GM23248 (cell line): ENCODE data around the gene TTR. TPM values are rescaled to one million over a fixed set of nuclear protein-coding genes. Genes with fewer than 3 reads are reported as not detected.

ENCODE experiments used
- DNase-seq: peaks from one replicate; pipeline ENCODE4 v3.0.0-alpha.2; 2015
- H2AFZ ChIP-seq: fragments of 200-600 bp; sonication (generic); 2 replicates; pipeline ENCODE4 v1.6.1; 2016; ENCODE audit warnings: antibody characterized with exemption
- H3F3A ChIP-seq: fragments of 200-600 bp; sonication (generic); 2 replicates; pipeline ENCODE4 v1.6.1; 2016; ENCODE audit warnings: mild to moderate bottlenecking, antibody characterized with exemption, mixed run types; ENCODE audit not compliant: insufficient read depth
- H3K27ac ChIP-seq: fragments of 200-600 bp; sonication (generic); 2 replicates; pipeline ENCODE4 v1.5.1; 2016; ENCODE audit warnings: mild to moderate bottlenecking
- H3K27me3 ChIP-seq: fragments of 200-600 bp; sonication (generic); replicated peaks from 2 replicates; pipeline ENCODE4 v1.6.1; 2016; ENCODE audit warnings: mild to moderate bottlenecking; ENCODE audit not compliant: insufficient read depth
- H3K36me3 ChIP-seq: fragments of 200-600 bp; sonication (generic); 2 replicates; pipeline ENCODE4 v1.6.1; 2016; ENCODE audit warnings: low read depth, mild to moderate bottlenecking
- H3K4me1 ChIP-seq: fragments of 200-600 bp; sonication (generic); 2 replicates; pipeline ENCODE4 v1.6.1; 2016; ENCODE audit warnings: mild to moderate bottlenecking; ENCODE audit not compliant: insufficient read depth
- H3K4me2 ChIP-seq: fragments of 200-600 bp; sonication (generic); one replicate; pipeline ENCODE4 v1.6.1; 2016; ENCODE audit warnings: mild to moderate bottlenecking; ENCODE audit not compliant: unreplicated experiment
- H3K4me3 ChIP-seq: fragments of 200-600 bp; sonication (generic); 2 replicates; pipeline ENCODE4 v1.5.1; 2016; ENCODE audit warnings: mild to moderate bottlenecking
- H3K79me2 ChIP-seq: fragments of 200-600 bp; sonication (generic); 2 replicates; pipeline ENCODE4 v1.6.1; 2016; ENCODE audit warnings: mild to moderate bottlenecking; ENCODE audit not compliant: insufficient read depth
- H3K9ac ChIP-seq: fragments of 200-600 bp; sonication (generic); 2 replicates; pipeline ENCODE4 v1.6.1; 2016; ENCODE audit warnings: mild to moderate bottlenecking
- H3K9me2 ChIP-seq: fragments of 200-600 bp; sonication (generic); 2 replicates; pipeline ENCODE4 v1.6.1; 2016; ENCODE audit warnings: mixed run types, mild to moderate bottlenecking, moderate library complexity; ENCODE audit not compliant: insufficient read depth
- H3K9me3 ChIP-seq: fragments of 200-600 bp; sonication (generic); one replicate; pipeline ENCODE4 v1.6.1; 2017; ENCODE audit warnings: low read depth
- H4K20me1 ChIP-seq: fragments of 200-600 bp; sonication (generic); 2 replicates; pipeline ENCODE4 v1.6.0; 2016; ENCODE audit not compliant: insufficient read depth
- EZH2 ChIP-seq: fragments of 200-600 bp; sonication (generic); IDR thresholded peaks from 2 replicates; pipeline ENCODE4 v1.6.1; 2018; ENCODE audit warnings: antibody characterized with exemption, mild to moderate bottlenecking; ENCODE audit not compliant: insufficient read depth, poor library complexity, severe bottlenecking
- EZH2phosphoT487 ChIP-seq: fragments of 200-600 bp; sonication (generic); IDR thresholded peaks from 2 replicates; pipeline ENCODE4 v1.6.1; 2018; ENCODE audit warnings: antibody characterized with exemption, moderate library complexity, mild to moderate bottlenecking, low read depth; ENCODE audit not compliant: insufficient read depth
- WGBS, 2 experiments: methylation state at CpG; one replicate each; pipeline ENCODE4 v1.1.6; 2015 to 2017; ENCODE audit warnings: low lambda C conversion rate in 2 of 2, low coverage in 1 of 2; ENCODE audit errors: missing lambda C conversion rate in 2 of 2; 5-methylcytosine and 5-hydroxymethylcytosine counted together
- in situ Hi-C: fragments of 300-500 bp; cut with MboI; formaldehyde crosslinking; loops from 2 replicates; pipeline ENCODE4 v1.15.0; 2020
- polyA plus RNA-seq: library from polyadenylated mRNA; unstranded; fragments of >200 nt; fragmentation: Nextera tagmentation; extraction: Ambion mirVana; gene quantifications from 2 replicates; pipeline ENCODE4 v1.2.1, GENCODE V29; 2016
- total RNA-seq: library from RNA; depleted of rRNA; stranded (reverse); fragments of >200 nt; shearing (Covaris generic); gene quantifications from 2 replicates; pipeline ENCODE4 v1.2.3, GENCODE V29; 2014

The TTR gene
- total and polyA plus RNA-seq, 2 experiments from 2014 or later, result not detected

DNA sequence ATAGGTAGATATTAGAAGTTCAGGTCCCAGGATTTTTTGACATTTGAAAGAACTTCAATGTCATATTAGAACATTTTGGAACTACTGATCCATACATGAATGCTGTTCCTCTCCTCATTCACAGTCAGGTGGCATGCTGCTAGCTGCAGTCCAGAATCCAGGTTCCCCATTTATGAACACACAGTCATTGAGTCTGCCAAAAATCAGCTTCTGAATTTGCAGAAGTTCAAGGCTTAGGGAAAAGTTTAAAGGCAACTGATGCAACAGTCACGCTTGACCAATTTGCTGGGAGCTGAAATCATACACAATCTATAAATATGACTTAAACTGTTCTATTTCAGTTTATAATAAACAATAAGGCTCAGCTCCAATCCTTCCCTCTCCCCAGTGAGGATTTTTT lies 17.3 kb upstream of the TTR start:
- no peak overlapping the region for H3K4me3 ChIP-seq
- no peaks in the 10 kb centered on the region for H3K79me2 ChIP-seq
- no peak overlapping the region for H3K27ac ChIP-seq
- H3F3A ChIP-seq, result no peaks in the 10 kb centered on the region
- H3K9me2 ChIP-seq, result no peaks in the 10 kb centered on the region
- in situ Hi-C loops, result loop anchor here (25.0 kb wide), 1 partner anchor 388 kb away; no protein-coding TSS in a partner anchor
- H4K20me1 ChIP-seq, result no peaks in the 10 kb centered on the region
- 43 to 45% methylated on average over 1 of the region's 1 CpG for WGBS, 2 experiments
- H3K36me3 ChIP-seq, result no peaks in the 10 kb centered on the region
- no peak overlapping the region for H2AFZ ChIP-seq
- no peaks in the 10 kb centered on the region for H3K9me3 ChIP-seq
- no peak overlapping the region for H3K9ac ChIP-seq
- no peaks in the 10 kb centered on the region for H3K27me3 ChIP-seq
- H3K4me1 ChIP-seq, result no peaks in the 10 kb centered on the region
- no peak for TF ChIP-seq EZH2
- no peak for TF ChIP-seq EZH2phosphoT487
- no peak for DNase-seq
- no peak overlapping the region for H3K4me2 ChIP-seq

DNA sequence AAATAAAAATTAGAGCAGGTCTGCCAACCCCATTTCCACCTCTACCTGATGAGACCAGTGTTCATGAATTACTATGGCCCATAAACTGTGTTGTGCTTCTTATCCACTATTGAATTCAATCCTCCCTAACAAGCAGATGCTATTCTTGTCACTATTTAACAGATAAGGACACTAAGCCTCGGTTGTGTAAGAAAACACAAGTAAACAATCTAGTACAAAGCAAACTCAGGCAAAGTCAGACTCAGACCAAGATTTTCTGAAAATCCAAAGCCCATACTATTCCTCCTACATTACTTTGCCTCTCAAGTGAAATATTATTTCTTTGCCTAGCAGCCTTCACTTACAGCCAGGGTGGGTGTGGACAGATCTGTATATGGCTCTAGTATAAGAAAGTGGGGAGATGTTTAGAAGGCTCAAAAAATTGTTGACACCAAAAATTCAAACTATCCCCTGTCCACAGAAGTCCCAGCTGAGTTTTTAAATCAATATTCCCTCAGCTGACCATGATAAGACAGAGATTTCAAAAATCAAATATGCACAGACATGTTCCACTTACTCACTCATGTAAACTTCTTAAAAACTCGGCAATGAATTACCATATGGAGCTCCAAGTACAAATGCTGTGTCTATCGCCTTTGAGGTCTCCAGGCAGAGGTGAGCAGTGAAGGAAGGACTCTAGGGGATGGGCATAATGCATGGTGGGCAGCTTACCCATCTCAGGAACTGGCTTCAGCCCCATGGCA lies 16.0 kb upstream of the TTR start:
- no peak overlapping the region for H3K4me2 ChIP-seq

DNA sequence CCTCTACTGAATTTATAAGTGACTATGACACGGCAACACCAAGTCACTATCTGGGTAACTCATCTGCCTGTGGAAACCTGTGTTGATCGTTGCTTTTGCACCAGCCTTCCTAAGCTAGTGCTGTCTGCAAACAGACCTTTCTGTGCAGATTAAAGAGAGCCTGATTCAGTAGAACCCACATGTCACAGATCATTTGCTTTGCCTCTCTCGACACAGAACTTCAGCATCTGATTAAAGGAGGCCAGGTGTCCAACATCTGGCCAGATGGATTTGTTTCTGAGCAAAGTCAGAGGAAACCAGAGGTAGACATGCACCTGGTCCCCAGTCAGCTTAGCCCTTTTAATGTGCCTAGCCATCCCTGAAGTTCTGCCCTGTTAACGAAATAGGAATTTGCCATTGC lies 15.0 kb upstream of the TTR start:
- no peak overlapping the region for H3K27ac ChIP-seq
- no peak overlapping the region for H2AFZ ChIP-seq
- 13 to 17% methylated on average over 4 of the region's 4 CpGs for WGBS, 2 experiments
- no peaks in the 10 kb centered on the region for H3K27me3 ChIP-seq
- no peak for TF ChIP-seq EZH2
- no peak for TF ChIP-seq EZH2phosphoT487
- no peak overlapping the region for H3K9ac ChIP-seq
- no peak for DNase-seq
- H3K4me1 ChIP-seq, result no peaks in the 10 kb centered on the region
- no peaks in the 10 kb centered on the region for H3K36me3 ChIP-seq
- H3K4me3 ChIP-seq, result no peak overlapping the region
- H3K9me3 ChIP-seq, result no peaks in the 10 kb centered on the region
- no peaks in the 10 kb centered on the region for H3K9me2 ChIP-seq
- in situ Hi-C loops, result no loop called here
- H3K79me2 ChIP-seq, result no peaks in the 10 kb centered on the region
- no peaks in the 10 kb centered on the region for H4K20me1 ChIP-seq
- H3F3A ChIP-seq, result no peaks in the 10 kb centered on the region
- H3K4me2 ChIP-seq, result no peak overlapping the region

More for the DNA sequence above, 16.0 kb upstream of the TTR start:
- no peak overlapping the region for H3K9ac ChIP-seq
- H3K79me2 ChIP-seq, result no peaks in the 10 kb centered on the region
- H2AFZ ChIP-seq, result no peak overlapping the region
- H3K27me3 ChIP-seq, result no peaks in the 10 kb centered on the region
- TF ChIP-seq EZH2 (no peak), EZH2phosphoT487 (no peak)
- H3K9me3 ChIP-seq, result no peaks in the 10 kb centered on the region
- no peak overlapping the region for H3K27ac ChIP-seq
- no peak for DNase-seq
- 16 to 17% methylated on average over 3 of the region's 3 CpGs for WGBS, 2 experiments
- no peaks in the 10 kb centered on the region for H3K4me1 ChIP-seq
- no peaks in the 10 kb centered on the region for H3K9me2 ChIP-seq
- H3K36me3 ChIP-seq, result no peaks in the 10 kb centered on the region
- H4K20me1 ChIP-seq, result no peaks in the 10 kb centered on the region
- no peak overlapping the region for H3K4me3 ChIP-seq
- in situ Hi-C loops, result no loop called here
- H3F3A ChIP-seq, result no peaks in the 10 kb centered on the region

DNA sequence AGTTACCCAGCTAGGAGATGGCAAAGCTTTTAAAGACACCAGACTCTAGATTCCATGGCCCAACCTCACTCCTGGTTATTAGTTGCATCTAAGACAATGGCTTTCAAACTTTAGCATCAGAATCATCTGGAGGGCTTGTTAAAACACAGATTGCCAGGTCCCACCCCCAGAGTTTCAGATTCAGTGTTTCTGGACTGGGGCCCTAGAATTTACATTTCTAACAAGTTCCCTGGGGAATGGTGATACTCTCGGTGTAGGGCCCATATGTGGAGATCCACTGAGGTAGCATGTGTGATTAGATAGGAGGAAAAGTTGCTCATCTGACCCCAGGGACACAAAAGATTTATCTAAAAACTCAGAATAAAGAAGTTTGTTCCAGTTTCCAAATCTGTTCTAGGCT lies 14.5 kb upstream of the TTR start:
- whole genome bisulfite sequencing, 2 experiments, result 48 to 56% methylated on average over 1 of the region's 1 CpG
- H3F3A ChIP-seq, result no peaks in the 10 kb centered on the region
- no peaks in the 10 kb centered on the region for H3K36me3 ChIP-seq
- TF ChIP-seq EZH2phosphoT487, result no peak
- no peak overlapping the region for H3K4me3 ChIP-seq
- no peak overlapping the region for H2AFZ ChIP-seq
- no peaks in the 10 kb centered on the region for H3K4me1 ChIP-seq
- no peaks in the 10 kb centered on the region for H3K27me3 ChIP-seq
- H4K20me1 ChIP-seq, result no peaks in the 10 kb centered on the region
- H3K9ac ChIP-seq, result no peak overlapping the region
- in situ Hi-C loops, result no loop called here
- no peaks in the 10 kb centered on the region for H3K79me2 ChIP-seq
- no peaks in the 10 kb centered on the region for H3K9me3 ChIP-seq
- H3K4me2 ChIP-seq, result no peak overlapping the region
- no peaks in the 10 kb centered on the region for H3K9me2 ChIP-seq
- no peak overlapping the region for H3K27ac ChIP-seq
- DNase-seq, result no peak

DNA sequence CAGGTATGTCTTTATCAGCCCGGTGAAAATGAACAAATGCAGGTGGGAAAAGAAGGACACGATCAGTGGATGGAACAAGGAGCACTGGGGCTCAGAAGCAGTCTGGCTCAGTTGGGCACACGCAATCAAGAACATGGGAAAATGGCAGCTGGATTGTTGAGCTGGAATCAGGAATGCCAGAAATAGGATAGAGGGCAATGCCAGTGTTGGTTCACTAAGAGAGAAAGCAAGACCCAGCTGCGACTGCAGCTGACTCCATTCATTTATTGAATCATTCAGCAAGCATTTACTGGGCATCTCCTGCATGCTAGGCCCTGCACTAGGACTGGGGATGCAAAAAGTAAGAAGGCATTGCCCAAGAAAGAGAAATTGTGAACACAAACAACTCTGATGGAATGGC lies 13.6 kb upstream of the TTR start:
- no peaks in the 10 kb centered on the region for H3K4me1 ChIP-seq
- in situ Hi-C loops, result no loop called here

More for the DNA sequence above, 13.6 kb upstream of the TTR start:
- H3K9me2 ChIP-seq, result no peaks in the 10 kb centered on the region
- no peak overlapping the region for H3K27ac ChIP-seq
- 44 to 58% methylated on average over 4 of the region's 4 CpGs for WGBS, 2 experiments
- H3K27me3 ChIP-seq, result no peaks in the 10 kb centered on the region
- H3K9ac ChIP-seq, result no peak overlapping the region
- TF ChIP-seq EZH2, result no peak
- no peak for TF ChIP-seq EZH2phosphoT487
- H3K9me3 ChIP-seq, result no peaks in the 10 kb centered on the region
- no peak overlapping the region for H3K4me2 ChIP-seq
- no peaks in the 10 kb centered on the region for H3K36me3 ChIP-seq
- H3K79me2 ChIP-seq, result no peaks in the 10 kb centered on the region
- no peaks in the 10 kb centered on the region for H3F3A ChIP-seq
- DNase-seq, result no peak
- no peaks in the 10 kb centered on the region for H4K20me1 ChIP-seq
- H3K4me3 ChIP-seq, result no peak overlapping the region
- H2AFZ ChIP-seq, result no peak overlapping the region
